Breast epithelium (tissue), 3 donors: ENCODE data around the gene CAPN9.

Source experiments
- CTCF ChIP-seq, 3 donors: fragments of 450-650 bp; IDR thresholded peaks; one replicate each; pipeline ENCODE4 v1.5.1; 2016 to 2017; ENCODE audit warnings: antibody characterized with exemption in 3 of 3, mild to moderate bottlenecking in 3 of 3, moderate library complexity in 3 of 3
- POLR2A ChIP-seq: fragments of 450-650 bp; IDR thresholded peaks from one replicate; pipeline ENCODE4 v1.6.1; 2016; ENCODE audit warnings: antibody characterized with exemption, mild to moderate bottlenecking, moderate library complexity
- POLR2AphosphoS5 ChIP-seq, 3 donors: sonication (generic); formaldehyde crosslinking; IDR thresholded peaks; one replicate each; pipeline ENCODE4 v1.6.1; 2017; ENCODE audit warnings: antibody characterized with exemption in 3 of 3

GRCh38 chr1:230747127-230747730 is at the start of gene CAPN9:
- no peak for TF ChIP-seq CTCF (IDR thresholded peaks at IDR 0.05)
- TF ChIP-seq POLR2AphosphoS5 (IDR thresholded peaks at IDR 0.05): no peak
- no peak for TF ChIP-seq POLR2A
